Chondrocyte (in vitro differentiated cells): Measurements from ENCODE around the gene RAPGEF6. TPM values are rescaled to one million over a fixed set of nuclear protein-coding genes. Genes with fewer than 3 reads are reported as not detected.

Experiments
- DNase-seq: peaks from one replicate; pipeline ENCODE4 v3.0.0; 2021; ENCODE audit warnings: mixed read lengths, low spot score
- H3K27ac Mint-ChIP-seq: one replicate; pipeline ENCODE4 v1.8.0; 2021; ENCODE audit warnings: mild to moderate bottlenecking, moderate library complexity, mixed read lengths; ENCODE audit not compliant: unreplicated experiment
- H3K27me3 Mint-ChIP-seq: 2 replicates; pipeline ENCODE4 v1.8.0; 2021; ENCODE audit warnings: low read depth, mixed read lengths
- H3K36me3 Mint-ChIP-seq: 2 replicates; pipeline ENCODE4 v1.8.0; 2021; ENCODE audit warnings: low read depth, mixed read lengths
- H3K4me1 Mint-ChIP-seq: 2 replicates; pipeline ENCODE4 v1.8.0; 2021; ENCODE audit warnings: low read depth, mild to moderate bottlenecking, mixed read lengths
- H3K4me3 Mint-ChIP-seq: one replicate; pipeline ENCODE4 v1.8.0; 2021; ENCODE audit warnings: mild to moderate bottlenecking, moderate library complexity, mixed read lengths; ENCODE audit not compliant: unreplicated experiment
- H3K9me3 Mint-ChIP-seq: 2 replicates; pipeline ENCODE4 v1.8.0; 2021; ENCODE audit warnings: low read depth, mixed read lengths
- total RNA-seq: library from RNA; stranded (reverse); gene quantifications from 3 replicates; pipeline ENCODE4 v1.2.1, GENCODE V29; 2021
- TF ChIP-seq, protein P1 (sequence below): fragments of 200-600 bp; sonication (generic); IDR thresholded peaks from 2 replicates; pipeline ENCODE4 v1.5.0; 2021; ENCODE audit warnings: antibody characterized with exemption, mild to moderate bottlenecking, moderate library complexity

Gene RAPGEF6
- total RNA-seq, 1 donor from 2014 or later, result 13.6 TPM

DNA sequence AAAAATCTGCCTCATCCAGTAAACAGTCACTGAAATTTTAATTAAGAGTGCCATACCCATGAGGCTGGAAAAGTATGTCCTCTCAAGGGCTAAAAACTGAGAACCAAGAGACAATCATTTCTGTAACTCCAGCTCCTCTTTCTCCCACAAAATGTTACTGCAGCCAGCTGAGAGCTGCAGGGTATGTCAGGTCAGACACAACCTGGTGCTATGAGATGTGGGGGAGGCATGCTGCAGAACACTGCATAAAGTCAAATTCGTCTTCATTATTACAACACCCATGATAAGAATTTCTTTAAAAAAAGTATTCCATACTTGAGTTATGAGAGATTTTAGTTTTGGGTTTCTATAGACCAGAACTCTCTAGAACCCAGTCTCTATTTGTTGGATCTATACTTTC lies 209.0 kb downstream of the RAPGEF6 start:
- H3K27me3 Mint-ChIP-seq, result no peaks in the 10 kb centered on the region
- DNase-seq, result no peak
- H3K9me3 Mint-ChIP-seq, result no peaks in the 10 kb centered on the region
- TF ChIP-seq, protein P1, sequence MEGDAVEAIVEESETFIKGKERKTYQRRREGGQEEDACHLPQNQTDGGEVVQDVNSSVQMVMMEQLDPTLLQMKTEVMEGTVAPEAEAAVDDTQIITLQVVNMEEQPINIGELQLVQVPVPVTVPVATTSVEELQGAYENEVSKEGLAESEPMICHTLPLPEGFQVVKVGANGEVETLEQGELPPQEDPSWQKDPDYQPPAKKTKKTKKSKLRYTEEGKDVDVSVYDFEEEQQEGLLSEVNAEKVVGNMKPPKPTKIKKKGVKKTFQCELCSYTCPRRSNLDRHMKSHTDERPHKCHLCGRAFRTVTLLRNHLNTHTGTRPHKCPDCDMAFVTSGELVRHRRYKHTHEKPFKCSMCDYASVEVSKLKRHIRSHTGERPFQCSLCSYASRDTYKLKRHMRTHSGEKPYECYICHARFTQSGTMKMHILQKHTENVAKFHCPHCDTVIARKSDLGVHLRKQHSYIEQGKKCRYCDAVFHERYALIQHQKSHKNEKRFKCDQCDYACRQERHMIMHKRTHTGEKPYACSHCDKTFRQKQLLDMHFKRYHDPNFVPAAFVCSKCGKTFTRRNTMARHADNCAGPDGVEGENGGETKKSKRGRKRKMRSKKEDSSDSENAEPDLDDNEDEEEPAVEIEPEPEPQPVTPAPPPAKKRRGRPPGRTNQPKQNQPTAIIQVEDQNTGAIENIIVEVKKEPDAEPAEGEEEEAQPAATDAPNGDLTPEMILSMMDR, result no peak
- no peak overlapping the region for H3K27ac Mint-ChIP-seq
- H3K4me3 Mint-ChIP-seq, result no peak overlapping the region
- no peaks in the 10 kb centered on the region for H3K4me1 Mint-ChIP-seq
- H3K36me3 Mint-ChIP-seq, result peaks cover 9% of the 10 kb centered on the region

DNA sequence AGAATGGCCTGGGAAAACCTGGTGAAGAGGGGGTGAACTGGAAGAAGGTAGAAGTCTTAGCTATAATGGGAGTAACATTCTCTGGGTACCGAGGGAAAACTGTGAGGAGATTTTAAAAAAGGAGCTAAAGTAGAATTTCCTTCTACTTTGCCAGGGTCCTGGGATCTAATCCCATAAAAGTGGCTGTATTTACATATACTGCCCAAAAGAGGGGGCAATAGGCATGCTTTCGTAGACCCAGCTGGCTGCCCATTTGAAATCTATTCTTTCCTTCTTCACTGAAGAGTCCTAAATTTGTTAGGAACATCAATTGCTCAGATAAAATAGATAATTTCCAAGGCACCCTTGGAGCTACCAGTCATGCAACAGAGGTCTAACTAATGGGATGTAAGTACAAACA lies 212.0 kb downstream of the RAPGEF6 start:
- H3K36me3 Mint-ChIP-seq, result peaks cover 4% of the 10 kb centered on the region

DNA sequence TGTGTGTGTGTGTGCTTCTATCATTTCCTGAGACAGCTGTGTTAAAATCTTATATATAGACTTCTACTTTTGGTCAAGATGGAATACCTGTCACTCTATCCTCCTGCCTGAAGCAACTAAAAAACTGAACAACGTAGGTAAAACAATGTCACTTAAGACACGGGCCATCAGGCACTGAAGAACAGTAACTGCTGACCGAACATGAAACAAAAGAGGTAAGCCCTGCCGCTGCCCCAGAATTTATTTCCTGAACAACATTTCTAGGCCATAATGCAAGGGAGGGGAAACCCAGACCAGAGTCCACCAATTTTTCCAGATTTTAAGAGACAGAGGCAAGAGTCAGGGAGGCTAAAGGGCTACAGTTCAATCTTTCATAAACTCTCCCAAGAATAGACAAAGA lies 215.2 kb downstream of the RAPGEF6 start:
- Mint-ChIP-seq H3K27me3 (no peaks in the 10 kb centered on the region), H3K9me3 (no peaks in the 10 kb centered on the region), H3K36me3 (peaks cover 3% of the 10 kb centered on the region), H3K27ac (no peak overlapping the region), H3K4me3 (no peak overlapping the region), H3K4me1 (peaks cover 5% of the 10 kb centered on the region)
- DNase-seq, result no peak
- TF ChIP-seq, protein P1, result no peak

More for the DNA sequence above, 212.0 kb downstream of the RAPGEF6 start:
- H3K4me1 Mint-ChIP-seq, result no peaks in the 10 kb centered on the region
- no peaks in the 10 kb centered on the region for H3K9me3 Mint-ChIP-seq
- DNase-seq, result no peak
- TF ChIP-seq, protein P1, result peak; percentile 82
- no peak overlapping the region for H3K4me3 Mint-ChIP-seq
- no peaks in the 10 kb centered on the region for H3K27me3 Mint-ChIP-seq
- no peak overlapping the region for H3K27ac Mint-ChIP-seq

DNA sequence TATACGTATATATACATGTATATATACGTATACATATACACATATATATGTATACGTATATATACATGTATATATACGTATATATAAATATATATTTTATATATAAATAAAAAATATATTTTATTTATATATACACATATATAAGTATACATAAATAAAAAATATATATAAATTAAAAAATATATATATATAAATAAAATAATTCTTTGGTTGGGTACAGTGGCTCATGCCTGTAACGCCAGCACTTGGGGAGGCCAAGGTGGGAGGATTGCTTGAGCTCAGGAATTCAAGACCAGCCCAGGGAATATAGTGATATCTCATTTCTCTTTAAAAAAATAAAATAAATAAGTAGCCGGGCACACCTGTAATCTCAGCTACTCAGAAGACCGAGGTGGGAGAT lies 216.2 kb downstream of the RAPGEF6 start:
- Mint-ChIP-seq H3K27ac (no peak overlapping the region), H3K36me3 (peaks cover 3% of the 10 kb centered on the region), H3K9me3 (no peaks in the 10 kb centered on the region), H3K4me1 (peaks cover 5% of the 10 kb centered on the region), H3K4me3 (no peak overlapping the region), H3K27me3 (no peaks in the 10 kb centered on the region)
- TF ChIP-seq, protein P1, result no peak
- no peak for DNase-seq

DNA sequence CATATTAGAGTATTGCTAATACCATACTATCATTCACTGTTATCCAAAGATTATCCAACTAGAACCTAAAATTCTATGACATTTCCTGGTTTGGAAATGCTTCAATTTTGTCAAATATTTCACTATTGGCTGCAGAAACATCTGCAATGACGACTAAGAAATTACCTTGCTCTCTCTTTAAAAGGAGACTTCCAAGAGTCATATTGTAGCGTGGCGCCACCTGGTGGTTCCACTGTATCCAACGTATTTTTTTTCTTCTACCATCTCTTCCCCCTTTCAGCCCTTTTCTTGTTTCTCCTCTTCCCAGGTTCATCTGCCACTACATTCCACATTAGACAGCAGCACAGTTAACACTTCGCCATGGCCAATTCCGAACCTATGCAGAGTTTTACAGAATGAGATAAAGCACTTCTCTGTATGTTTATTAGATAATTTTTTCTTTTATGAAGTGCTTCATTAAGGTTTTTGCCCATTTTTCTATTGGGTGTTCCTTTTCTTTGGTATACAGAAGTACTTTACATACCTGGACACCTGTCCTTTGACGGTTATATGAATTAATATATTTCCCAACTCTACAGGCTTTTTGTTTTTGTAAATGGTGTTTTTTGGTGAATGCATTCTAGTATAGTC lies 217.7 kb downstream of the RAPGEF6 start:
- DNase-seq, result no peak
- no peak overlapping the region for H3K27ac Mint-ChIP-seq
- peaks cover 3% of the 10 kb centered on the region for H3K36me3 Mint-ChIP-seq
- peaks cover 5% of the 10 kb centered on the region for H3K4me1 Mint-ChIP-seq
- H3K9me3 Mint-ChIP-seq, result no peaks in the 10 kb centered on the region
- H3K27me3 Mint-ChIP-seq, result no peaks in the 10 kb centered on the region
- TF ChIP-seq, protein P1, result peak; percentile 93
- H3K4me3 Mint-ChIP-seq, result no peak overlapping the region
